Activated effector memory CD4-positive, alpha-beta T cell treated with Interleukin-2 at 50 U/mL for 16 hours (primary cell): ENCODE data around the gene CCR7.
A peak's percentile ranks its signal among the peaks of the same experiment; 100 is the strongest.

Experiments
- DNase-seq: peaks from one replicate; pipeline ENCODE4 v3.0.0-alpha.2; 2020

Gene CCR7

GRCh38 chr17:40560592-40561293 is 4.5 kb downstream of the CCR7 start:
- DNase-seq: peak; percentile 68

GRCh38 chr17:40559954-40560591 is 5.2 kb downstream of the CCR7 start:
- peak; percentile 73 for DNase-seq

GRCh38 chr17:40559564-40559916 is 5.7 kb downstream of the CCR7 start:
- DNase-seq: no peak

- no peak for DNase-seq
Observed at GRCh38 chr17:40558890-40559563, 6.2 kb downstream of the CCR7 start.

GRCh38 chr17:40558300-40558889 is 6.9 kb downstream of the CCR7 start:
- DNase-seq: no peak

- DNase-seq: no peak
Observed at GRCh38 chr17:40557531-40558299, 7.6 kb downstream of the CCR7 start.

GRCh38 chr17:40556884-40557414 is 8.3 kb downstream of the CCR7 start:
- no peak for DNase-seq

- DNase-seq: no peak
Observed at GRCh38 chr17:40556198-40556661, 9.0 kb downstream of the CCR7 start.

- no peak for DNase-seq
Observed at GRCh38 chr17:40555296-40556190, 9.7 kb downstream of the CCR7 start.

GRCh38 chr17:40554646-40555295 is 10.5 kb downstream of the CCR7 start:
- DNase-seq: no peak

- no peak for DNase-seq
Observed at GRCh38 chr17:40553694-40554534, 11.4 kb downstream of the CCR7 start.

GRCh38 chr17:40552806-40553693 is 12.2 kb downstream of the CCR7 start:
- no peak for DNase-seq

GRCh38 chr17:40551879-40552768 is 13.1 kb downstream of the CCR7 start:
- DNase-seq: no peak

- no peak for DNase-seq
Observed at GRCh38 chr17:40551091-40551878, 14.0 kb downstream of the CCR7 start.

GRCh38 chr17:40550608-40551007 is 14.7 kb downstream of the CCR7 start:
- no peak for DNase-seq

GRCh38 chr17:40548982-40549685 is 16.1 kb downstream of the CCR7 start:
- DNase-seq: no peak
